Liver (tissue), 9 donors: ENCODE data around the gene ELF4. TPM values are rescaled to one million over a fixed set of nuclear protein-coding genes. Genes with fewer than 3 reads are reported as not detected.

ENCODE experiments used
- DNase-seq: peaks from one replicate; pipeline ENCODE4 v3.0.0-alpha.2; 2017; ENCODE audit warnings: low spot score
- H3K27ac ChIP-seq, 2 donors: one replicate each; pipeline ENCODE4 v1.7.0; 2013; ENCODE audit warnings: inconsistent platforms in 2 of 2, low read length in 2 of 2, control low read depth in 1 of 2, low read depth in 1 of 2, mild to moderate bottlenecking in 1 of 2
- H3K27me3 ChIP-seq, 4 donors: one replicate each; pipeline versions ENCODE4 v1.6.1 to v1.7.0; 2013; ENCODE audit warnings: low read length in 3 of 4, inconsistent platforms in 1 of 4, mild to moderate bottlenecking in 1 of 4, moderate library complexity in 1 of 4; ENCODE audit not compliant: control insufficient read depth in 4 of 4, insufficient read depth in 4 of 4
- H3K36me3 ChIP-seq, 4 donors: one replicate each; pipeline versions ENCODE4 v1.6.1 to v1.7.0; 2013; ENCODE audit warnings: low read length in 3 of 4, mild to moderate bottlenecking in 3 of 4, low read depth in 1 of 4, moderate library complexity in 1 of 4; ENCODE audit not compliant: control insufficient read depth in 4 of 4, insufficient read depth in 3 of 4
- H3K4me1 ChIP-seq, 4 donors: one replicate each; pipeline versions ENCODE4 v1.6.1 to v1.7.0; 2013; ENCODE audit warnings: low read length in 3 of 4, mild to moderate bottlenecking in 3 of 4, moderate library complexity in 1 of 4; ENCODE audit not compliant: control insufficient read depth in 4 of 4, insufficient read depth in 4 of 4
- H3K4me3 ChIP-seq, 3 donors: one replicate each; pipeline versions ENCODE4 v1.6.1 to v1.7.0; 2013; ENCODE audit warnings: low read length in 3 of 3, control low read depth in 1 of 3, low read depth in 1 of 3, mild to moderate bottlenecking in 1 of 3
- H3K9ac ChIP-seq, 2 donors: one replicate each; pipeline ENCODE4 v1.7.0; 2013; ENCODE audit warnings: low read length in 2 of 2, mild to moderate bottlenecking in 2 of 2, moderate library complexity in 2 of 2, control low read depth in 1 of 2, low read depth in 1 of 2
- H3K9me3 ChIP-seq, 4 donors: one replicate each; pipeline versions ENCODE4 v1.6.1 to v1.7.0; 2013; ENCODE audit warnings: low read length in 3 of 4; ENCODE audit not compliant: control insufficient read depth in 4 of 4
- ATF3 ChIP-seq: IDR thresholded peaks from 2 replicates; pipeline ENCODE4 v1.6.1; 2016; ENCODE audit warnings: antibody characterized with exemption
- CTCF ChIP-seq: fragments of 150-350 bp; IDR thresholded peaks from 2 replicates; pipeline ENCODE4 v1.5.1; 2017; ENCODE audit warnings: improper control_type of control experiment, low read depth, low read length; ENCODE audit not compliant: missing input control
- EGR1 ChIP-seq, 2 donors: IDR thresholded peaks; 2 replicates each; pipeline ENCODE4 v1.6.1; 2016 to 2018; ENCODE audit warnings: antibody characterized with exemption in 2 of 2, low read depth in 2 of 2
- FOXA1 ChIP-seq: IDR thresholded peaks from 2 replicates; pipeline ENCODE4 v1.6.1; 2016; ENCODE audit warnings: antibody characterized with exemption
- FOXA2 ChIP-seq: IDR thresholded peaks from 2 replicates; pipeline ENCODE4 v1.6.1; 2016; ENCODE audit warnings: antibody characterized with exemption
- GABPA ChIP-seq, 2 donors: IDR thresholded peaks in 1 of 2; conservative IDR thresholded peaks in 1 of 2; 2 replicates each; pipeline ENCODE4 v1.6.1; 2016; ENCODE audit warnings: antibody characterized with exemption in 2 of 2, mild to moderate bottlenecking in 1 of 2, moderate library complexity in 1 of 2
- HNF4A ChIP-seq, 2 donors: conservative IDR thresholded peaks; 2 replicates each; pipeline ENCODE4 v1.6.1; 2016; ENCODE audit warnings: antibody characterized with exemption in 2 of 2, mild to moderate bottlenecking in 2 of 2
- JUND ChIP-seq, 2 donors: IDR thresholded peaks; 2 replicates each; pipeline ENCODE4 v1.6.1; 2016; ENCODE audit warnings: antibody characterized with exemption in 2 of 2
- MAX ChIP-seq: IDR thresholded peaks from 2 replicates; pipeline ENCODE4 v1.6.1; 2016; ENCODE audit warnings: antibody characterized with exemption
- NR2F2 ChIP-seq: IDR thresholded peaks from 2 replicates; pipeline ENCODE4 v1.6.1; 2016; ENCODE audit warnings: antibody characterized with exemption
- REST ChIP-seq: IDR thresholded peaks from 2 replicates; pipeline ENCODE4 v1.6.1; 2016; ENCODE audit warnings: antibody characterized with exemption, mild to moderate bottlenecking
- RXRA ChIP-seq, 2 donors: IDR thresholded peaks; 2 replicates each; pipeline ENCODE4 v1.6.1; 2017 to 2018; ENCODE audit warnings: antibody characterized with exemption in 2 of 2, mild to moderate bottlenecking in 1 of 2
- TAF1 ChIP-seq: conservative IDR thresholded peaks from 2 replicates; pipeline ENCODE4 v1.6.1; 2016; ENCODE audit warnings: antibody characterized with exemption, mild to moderate bottlenecking
- ZBTB33 ChIP-seq: IDR thresholded peaks from 2 replicates; pipeline ENCODE4 v1.6.1; 2016; ENCODE audit warnings: antibody characterized with exemption
- WGBS: extraction: QIAGEN DNeasy Blood & Tissue Kit; methylation state at CpG from one replicate; pipeline ENCODE4 v1.1.7; 2013; 5-methylcytosine and 5-hydroxymethylcytosine counted together
- polyA plus RNA-seq, 2 donors: library from polyadenylated mRNA; stranded (reverse) in 1 of 2; unstranded in 1 of 2; fragments of 200-250 nt in 1 of 2; fragments of >200 nt in 1 of 2; fragmentation: Nextera tagmentation in 1 of 2; extraction: Ambion mirVana in 1 of 2; gene quantifications; one replicate each; pipeline versions ENCODE4 v1.2.1 to v1.2.3, GENCODE V29; 2013 to 2015
- total RNA-seq, 2 donors: library from RNA; depleted of rRNA; stranded (reverse); fragments of >200 nt; gene quantifications; one replicate each; pipeline ENCODE4 v1.2.3, GENCODE V29; 2014
- donor health status: healthy.
- donor health status: healthy.
- donor health status: healthy.
- donor health status: healthy.
- donor health status: healthy.

The ELF4 gene
- total and polyA plus RNA-seq, 4 donors: 0.35 to 4.7 (median 1.5) TPM

GRCh38 chrX:130049821-130050220, 60.5 kb downstream of the ELF4 start:
- Histone ChIP-seq H3K9ac (no peak overlapping the region), H3K9me3 (peaks cover 0 to 4% (median 0%) of the 10 kb centered on the region in 4 donors), H3K27me3 (no peaks in the 10 kb centered on the region), H3K4me1 (no peaks in the 10 kb centered on the region), H3K27ac (no peak overlapping the region), H3K36me3 (peaks cover 3 to 40% (median 19%) of the 10 kb centered on the region in 4 donors), H3K4me3 (no peak overlapping the region)
- DNase-seq: no peak
- TF ChIP-seq TAF1: no peak
- no peak for TF ChIP-seq JUND (IDR thresholded peaks at IDR 0.05)
- 90% methylated on average over 8 of the region's 8 CpGs for WGBS

- Histone ChIP-seq H3K4me3 (no peak overlapping the region), H3K27me3 (no peaks in the 10 kb centered on the region), H3K9me3 (peaks cover 0 to 4% (median 0%) of the 10 kb centered on the region in 4 donors), H3K4me1 (no peaks in the 10 kb centered on the region), H3K9ac (no peak overlapping the region), H3K27ac (no peak overlapping the region), H3K36me3 (peaks cover 4 to 41% (median 21%) of the 10 kb centered on the region in 4 donors)
- TF ChIP-seq RXRA (IDR thresholded peaks at IDR 0.05) (no peak), ZBTB33 (no peak), REST (no peak), GABPA (IDR thresholded peaks at IDR 0.05 in 1 of 2, conservative IDR thresholded peaks at IDR 0.05 in 1 of 2) (no peak), NR2F2 (no peak), JUND (IDR thresholded peaks at IDR 0.05) (no peak), ATF3 (no peak), MAX (no peak), CTCF (no peak), HNF4A (conservative IDR thresholded peaks at IDR 0.05) (no peak), EGR1 (IDR thresholded peaks at IDR 0.05; ENCODE audit: low read depth in 2 of 2) (no peak), FOXA1 (no peak), FOXA2 (no peak), TAF1 (no peak)
- DNase-seq: no peak
- 97% methylated on average over 4 of the region's 4 CpGs for WGBS
Measured at GRCh38 chrX:130048686-130049222, 61.5 kb downstream of the ELF4 start.
